ENCODE results near the gene NKAPD1. TPM values are rescaled to one million over a fixed set of nuclear protein-coding genes. Genes with fewer than 3 reads are reported as not detected.

The NKAPD1 gene
- total and polyA plus RNA-seq, 9 of the 15 experiments (the other 6 are each of a cell fraction or from before 2014, with no cell fraction given), result 14.1 to 73.5 (median 29.3) TPM

DNA sequence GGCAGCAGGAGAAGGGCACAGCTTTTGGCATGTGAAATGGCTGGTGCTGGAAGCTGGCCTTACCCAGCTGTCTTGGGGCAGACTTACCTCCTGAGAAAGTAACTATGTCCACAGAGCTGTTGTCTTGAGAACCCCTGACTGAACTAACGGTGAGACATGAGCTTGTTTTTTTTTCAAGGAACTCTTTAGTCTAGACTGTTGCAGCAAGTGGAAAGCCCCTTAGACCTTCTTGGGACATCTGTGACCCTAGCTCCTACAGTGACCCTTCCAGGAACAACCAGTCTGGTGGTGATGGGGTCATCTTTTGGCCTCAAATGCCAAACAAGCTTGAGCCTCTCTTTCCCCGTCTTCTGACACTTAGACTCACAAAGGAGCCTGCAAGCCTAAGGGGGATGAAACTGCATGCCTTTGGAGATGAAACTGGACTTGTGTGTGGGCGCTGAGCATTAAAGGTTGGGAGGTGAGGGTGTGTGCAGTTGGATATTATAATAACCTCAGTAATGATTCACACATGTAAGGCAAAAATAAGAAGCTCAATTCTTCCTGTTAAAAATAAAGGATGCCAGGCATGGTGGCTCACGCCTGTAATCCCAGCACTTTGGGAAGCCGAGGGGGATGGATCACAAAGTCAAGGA lies 48.0 kb downstream of the NKAPD1 start:
- H3K9me3 ChIP-seq (replicated peaks; ENCODE audit: control insufficient read depth, insufficient read depth, low read depth, low read length), result no peaks in the 10 kb centered on the region
- H3K4me1 ChIP-seq (replicated peaks in 1 of 2; ENCODE audit: control insufficient read depth in 2 of 2, insufficient read depth in 2 of 2, low read length in 2 of 2), result no peaks in the 10 kb centered on the region
- DNase-seq (ENCODE audit: extremely low read depth in 1 of 4, low spot score in 3 of 4), result no peak
- ChIA-PET POLR2A (interaction anchor here (0.7 to 1.6 kb wide), 5 partner anchors 10 to 47 kb away, joined by 3 to 7 read pairs (median 5); partner anchors contain the start of genes SDHD and TIMM8B), CTCF (ENCODE audit: low intra/inter-chr PET ratio) (no interaction called here)
- H3K79me2 ChIP-seq (ENCODE audit: control insufficient read depth, insufficient read depth, low read length), result no peaks in the 10 kb centered on the region
- no peaks in the 10 kb centered on the region for H3K27me3 ChIP-seq (ENCODE audit: control insufficient read depth in 2 of 2, insufficient read depth in 2 of 2, low read length in 2 of 2)
- no peaks in the 10 kb centered on the region for H3K36me3 ChIP-seq (ENCODE audit: control insufficient read depth, insufficient read depth, low read length)
- ATAC-seq, result no peak
- intact Hi-C loops (cut with micrococcal nuclease), result no loop called here
- FAIRE-seq, result no peak
- TF ChIP-seq ZNF384 (IDR thresholded peaks at IDR 0.05; ENCODE audit: low read depth, low read length) (no peak), ASH1L (IDR thresholded peaks at IDR 0.05; ENCODE audit: borderline replicate concordance, low read depth, partially characterized antibody) (no peak), ETV1 (tag; conservative IDR thresholded peaks at IDR 0.05; ENCODE audit: low read depth) (no peak), TFAM (CRISPR knock-in tag; conservative IDR thresholded peaks at IDR 0.05) (no peak), NBN (IDR thresholded peaks at IDR 0.05; ENCODE audit: low read depth) (no peak), ADNP (tag; IDR thresholded peaks at IDR 0.05) (no peak), PURB (CRISPR knock-in tag; IDR thresholded peaks at IDR 0.05; ENCODE audit: low read depth) (no peak)
- TF ChIP-seq, protein P1, sequence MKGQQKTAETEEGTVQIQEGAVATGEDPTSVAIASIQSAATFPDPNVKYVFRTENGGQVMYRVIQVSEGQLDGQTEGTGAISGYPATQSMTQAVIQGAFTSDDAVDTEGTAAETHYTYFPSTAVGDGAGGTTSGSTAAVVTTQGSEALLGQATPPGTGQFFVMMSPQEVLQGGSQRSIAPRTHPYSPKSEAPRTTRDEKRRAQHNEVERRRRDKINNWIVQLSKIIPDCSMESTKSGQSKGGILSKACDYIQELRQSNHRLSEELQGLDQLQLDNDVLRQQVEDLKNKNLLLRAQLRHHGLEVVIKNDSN (CRISPR knock-in tag; IDR thresholded peaks at IDR 0.05), result no peak
- TF ChIP-seq, protein P2, sequence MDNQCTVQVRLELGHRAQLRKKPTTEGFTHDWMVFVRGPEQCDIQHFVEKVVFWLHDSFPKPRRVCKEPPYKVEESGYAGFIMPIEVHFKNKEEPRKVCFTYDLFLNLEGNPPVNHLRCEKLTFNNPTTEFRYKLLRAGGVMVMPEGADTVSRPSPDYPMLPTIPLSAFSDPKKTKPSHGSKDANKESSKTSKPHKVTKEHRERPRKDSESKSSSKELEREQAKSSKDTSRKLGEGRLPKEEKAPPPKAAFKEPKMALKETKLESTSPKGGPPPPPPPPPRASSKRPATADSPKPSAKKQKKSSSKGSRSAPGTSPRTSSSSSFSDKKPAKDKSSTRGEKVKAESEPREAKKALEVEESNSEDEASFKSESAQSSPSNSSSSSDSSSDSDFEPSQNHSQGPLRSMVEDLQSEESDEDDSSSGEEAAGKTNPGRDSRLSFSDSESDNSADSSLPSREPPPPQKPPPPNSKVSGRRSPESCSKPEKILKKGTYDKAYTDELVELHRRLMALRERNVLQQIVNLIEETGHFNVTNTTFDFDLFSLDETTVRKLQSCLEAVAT (IDR thresholded peaks at IDR 0.05), result no peak
- TF ChIP-seq, protein P3, sequence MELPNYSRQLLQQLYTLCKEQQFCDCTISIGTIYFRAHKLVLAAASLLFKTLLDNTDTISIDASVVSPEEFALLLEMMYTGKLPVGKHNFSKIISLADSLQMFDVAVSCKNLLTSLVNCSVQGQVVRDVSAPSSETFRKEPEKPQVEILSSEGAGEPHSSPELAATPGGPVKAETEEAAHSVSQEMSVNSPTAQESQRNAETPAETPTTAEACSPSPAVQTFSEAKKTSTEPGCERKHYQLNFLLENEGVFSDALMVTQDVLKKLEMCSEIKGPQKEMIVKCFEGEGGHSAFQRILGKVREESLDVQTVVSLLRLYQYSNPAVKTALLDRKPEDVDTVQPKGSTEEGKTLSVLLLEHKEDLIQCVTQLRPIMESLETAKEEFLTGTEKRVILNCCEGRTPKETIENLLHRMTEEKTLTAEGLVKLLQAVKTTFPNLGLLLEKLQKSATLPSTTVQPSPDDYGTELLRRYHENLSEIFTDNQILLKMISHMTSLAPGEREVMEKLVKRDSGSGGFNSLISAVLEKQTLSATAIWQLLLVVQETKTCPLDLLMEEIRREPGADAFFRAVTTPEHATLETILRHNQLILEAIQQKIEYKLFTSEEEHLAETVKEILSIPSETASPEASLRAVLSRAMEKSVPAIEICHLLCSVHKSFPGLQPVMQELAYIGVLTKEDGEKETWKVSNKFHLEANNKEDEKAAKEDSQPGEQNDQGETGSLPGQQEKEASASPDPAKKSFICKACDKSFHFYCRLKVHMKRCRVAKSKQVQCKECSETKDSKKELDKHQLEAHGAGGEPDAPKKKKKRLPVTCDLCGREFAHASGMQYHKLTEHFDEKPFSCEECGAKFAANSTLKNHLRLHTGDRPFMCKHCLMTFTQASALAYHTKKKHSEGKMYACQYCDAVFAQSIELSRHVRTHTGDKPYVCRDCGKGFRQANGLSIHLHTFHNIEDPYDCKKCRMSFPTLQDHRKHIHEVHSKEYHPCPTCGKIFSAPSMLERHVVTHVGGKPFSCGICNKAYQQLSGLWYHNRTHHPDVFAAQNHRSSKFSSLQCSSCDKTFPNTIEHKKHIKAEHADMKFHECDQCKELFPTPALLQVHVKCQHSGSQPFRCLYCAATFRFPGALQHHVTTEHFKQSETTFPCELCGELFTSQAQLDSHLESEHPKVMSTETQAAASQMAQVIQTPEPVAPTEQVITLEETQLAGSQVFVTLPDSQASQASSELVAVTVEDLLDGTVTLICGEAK (IDR thresholded peaks at IDR 0.05), result no peak
- TF ChIP-seq, protein P3 (CRISPR knock-in tag; IDR thresholded peaks at IDR 0.05), result no peak
- no peak overlapping the region for H3K4me3 ChIP-seq
- H3K27ac ChIP-seq (ENCODE audit: extremely low read depth, low read depth, low read length), result no peak overlapping the region
- no peak overlapping the region for H3K4me2 ChIP-seq (ENCODE audit: insufficient read depth, low read length)
- in situ Hi-C loops (cut with MboI), result no loop called here
- no peaks in the 10 kb centered on the region for H3K9me1 ChIP-seq (ENCODE audit: control insufficient read depth, insufficient read depth, low read length)
- WGBS (ENCODE audit: insufficient coverage, low coverage, missing lambda C conversion rate), result 70% methylated on average over 5 of the region's 5 CpGs
- BruUV-seq (replicated peaks), result no TSS peak
- H4K20me1 ChIP-seq (replicated peaks; ENCODE audit: control insufficient read depth, insufficient read depth, low read length), result no peaks in the 10 kb centered on the region
- H3K9ac ChIP-seq (ENCODE audit: insufficient read depth in 1 of 2, low read depth in 2 of 2, low read length in 2 of 2), result no peak overlapping the region
- H2AFZ ChIP-seq (ENCODE audit: low read depth, low read length), result no peak overlapping the region
